Effector memory CD8-positive, alpha-beta T cell (primary cell): ENCODE measurements around the gene ATG5.

Source experiments
- ATAC-seq: fragments of 150-1000 bp; cut with Tn5 transposase; replicated peaks from 2 replicates; pipeline ENCODE4 v1.10.0; 2021; ENCODE audit warnings: mild to moderate bottlenecking, moderate library complexity
- DNase-seq, 3 experiments: peaks; one replicate each; pipeline ENCODE4 v3.0.0; 2021
- H3K27ac Mint-ChIP-seq, 2 donors: one replicate each; pipeline ENCODE4 v1.8.0; 2022; ENCODE audit warnings: mild to moderate bottlenecking in 2 of 2, mixed read lengths in 2 of 2, moderate library complexity in 2 of 2
- H3K27me3 Mint-ChIP-seq, 2 donors: one replicate each; pipeline ENCODE4 v1.8.0; 2022; ENCODE audit warnings: mixed read lengths in 2 of 2
- H3K36me3 Mint-ChIP-seq: one replicate; pipeline ENCODE4 v1.8.0; 2022; ENCODE audit warnings: mild to moderate bottlenecking, moderate library complexity, mixed read lengths; ENCODE audit not compliant: insufficient read depth
- H3K4me1 Mint-ChIP-seq, 2 donors: one replicate each; pipeline ENCODE4 v1.8.0; 2022; ENCODE audit warnings: low read depth in 2 of 2, mixed read lengths in 2 of 2
- H3K4me3 Mint-ChIP-seq, 2 donors: one replicate each; pipeline ENCODE4 v1.8.0; 2022; ENCODE audit warnings: mild to moderate bottlenecking in 2 of 2, mixed read lengths in 2 of 2, moderate library complexity in 2 of 2
- H3K9me3 Mint-ChIP-seq, 2 donors: one replicate each; pipeline ENCODE4 v1.8.0; 2022; ENCODE audit warnings: mixed read lengths in 2 of 2

Gene ATG5

DNA sequence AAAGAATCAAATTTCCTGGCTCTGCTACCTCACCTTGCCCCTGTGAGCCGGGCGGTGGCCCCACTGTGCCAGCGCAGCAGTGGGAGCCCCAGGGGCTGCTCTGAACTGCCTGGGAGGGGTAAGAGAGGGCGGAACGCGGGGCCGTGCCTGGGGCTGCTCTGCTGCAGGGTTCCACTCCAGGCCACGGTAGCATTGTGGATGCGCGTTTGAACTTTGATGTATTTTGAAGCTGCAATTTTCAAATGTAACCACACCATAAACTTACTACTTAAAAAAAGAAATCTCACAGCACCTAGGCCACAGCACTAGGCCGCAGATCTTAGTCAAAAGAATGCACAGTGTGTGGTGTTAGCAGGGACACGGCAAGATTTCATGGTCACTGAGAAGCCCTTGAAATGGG is 181.9 kb downstream of the ATG5 start:
- Mint-ChIP-seq H3K27ac (peak overlapping the region; percentile 52 to 90), H3K36me3 (no peaks in the 10 kb centered on the region), H3K27me3 (no peaks in the 10 kb centered on the region), H3K9me3 (no peaks in the 10 kb centered on the region), H3K4me1 (peaks cover 35 to 45% of the 10 kb centered on the region in 2 donors), H3K4me3 (peak overlapping the region; percentile 58 to 64)
- ATAC-seq (no peak), DNase-seq (no peak)

DNA sequence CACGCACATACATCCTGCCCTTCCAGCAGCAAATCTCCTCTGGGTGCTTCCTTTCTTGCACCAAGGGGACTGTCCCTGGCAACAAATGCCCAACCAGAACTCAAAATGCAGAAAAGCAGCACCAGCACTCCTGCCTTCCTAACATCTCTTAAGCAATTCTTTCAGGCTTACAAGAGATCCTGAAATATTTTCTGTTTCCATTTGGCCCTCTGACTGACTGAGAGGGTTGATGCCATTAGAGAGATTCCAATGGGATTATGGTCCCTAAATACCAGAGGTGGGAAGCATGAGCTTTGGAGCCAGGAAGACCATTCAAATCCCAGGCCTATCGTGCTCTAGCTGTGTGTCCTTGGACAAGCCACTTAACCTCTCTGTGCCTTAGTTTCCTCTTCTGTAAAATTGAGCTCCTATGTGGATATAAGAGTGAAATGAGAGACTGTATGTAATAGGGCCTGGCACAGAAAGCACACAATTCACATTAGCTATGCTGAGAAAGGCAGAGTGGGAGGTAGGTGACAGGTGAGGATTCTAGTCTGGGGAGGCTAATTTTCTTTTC is 182.6 kb downstream of the ATG5 start:
- Mint-ChIP-seq H3K27me3 (no peaks in the 10 kb centered on the region), H3K27ac (peak overlapping the region; percentile 90 to 97), H3K4me1 (peaks cover 35 to 45% of the 10 kb centered on the region in 2 donors), H3K4me3 (peak overlapping the region; percentile 63 to 64), H3K36me3 (no peaks in the 10 kb centered on the region), H3K9me3 (no peaks in the 10 kb centered on the region)
- no peak for DNase-seq
- no peak for ATAC-seq

DNA sequence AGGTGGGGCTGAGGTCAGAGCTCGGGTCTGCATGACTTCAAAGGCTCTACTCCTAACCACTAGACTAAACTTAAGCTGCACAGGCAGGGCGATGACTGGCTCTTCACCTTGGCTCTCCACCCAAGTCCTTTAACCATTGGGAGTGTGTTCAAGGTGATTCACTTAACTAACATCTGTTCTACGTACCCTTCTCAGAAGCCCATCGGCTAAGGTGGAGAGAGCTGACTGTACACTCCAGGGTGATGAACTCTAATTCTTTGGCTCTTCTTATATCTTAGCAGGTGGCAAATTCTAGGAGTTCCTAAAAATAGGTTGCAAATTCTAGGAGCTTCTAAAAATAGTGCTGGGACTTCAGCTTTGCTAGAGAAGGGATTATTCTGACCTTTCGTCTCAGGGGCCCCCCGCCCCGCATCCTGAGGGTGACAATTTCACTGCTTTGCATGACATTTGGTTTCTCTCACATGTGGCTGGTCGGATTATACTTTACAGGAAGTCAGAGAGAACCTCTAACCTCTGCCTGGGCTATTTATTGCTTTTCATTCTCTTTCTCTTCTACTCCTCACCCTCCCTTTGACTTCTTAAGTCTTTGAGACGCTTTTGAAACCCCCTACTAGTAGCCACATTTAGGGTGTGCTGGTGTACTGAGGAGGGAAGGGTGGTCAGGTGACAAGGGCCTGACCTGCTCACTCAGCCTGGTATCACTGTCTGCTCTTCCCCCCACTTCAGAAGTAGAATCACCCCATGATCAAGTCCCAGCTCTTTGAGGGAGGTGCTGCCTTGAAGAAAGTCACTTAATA is 183.9 kb downstream of the ATG5 start:
- Mint-ChIP-seq H3K4me3 (peak overlapping the region; percentile 63 to 64), H3K27ac (peak overlapping the region; percentile 90 to 97), H3K27me3 (no peaks in the 10 kb centered on the region), H3K9me3 (no peaks in the 10 kb centered on the region), H3K4me1 (peaks cover 35 to 45% of the 10 kb centered on the region in 2 donors), H3K36me3 (no peaks in the 10 kb centered on the region)
- ATAC-seq (peak; percentile 84), DNase-seq (peak in 2 of 3 experiments; percentile 21 to 24)

DNA sequence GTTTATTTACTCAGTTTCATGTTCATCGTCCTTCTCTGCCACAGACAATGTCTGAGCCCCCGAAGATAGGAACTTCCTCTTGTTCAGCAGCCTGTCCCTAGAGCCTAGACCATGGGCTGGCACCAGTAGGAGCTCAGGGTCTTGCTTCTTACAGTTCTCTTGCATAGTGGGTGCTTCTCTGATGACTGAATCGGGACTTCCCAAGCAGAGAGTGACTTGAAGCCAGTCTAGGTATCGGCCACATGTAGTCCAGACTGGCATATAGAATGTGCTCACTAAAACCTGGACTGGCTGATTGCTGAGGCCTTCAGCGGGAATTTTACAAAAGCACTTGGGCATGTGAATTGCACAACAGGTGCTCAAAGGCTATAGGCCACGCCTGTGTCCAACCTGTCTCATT is 187.4 kb downstream of the ATG5 start:
- no peak overlapping the region for H3K4me3 Mint-ChIP-seq
- no peak for DNase-seq
- no peaks in the 10 kb centered on the region for H3K36me3 Mint-ChIP-seq
- no peak for ATAC-seq
- H3K27me3 Mint-ChIP-seq = no peaks in the 10 kb centered on the region
- no peaks in the 10 kb centered on the region for H3K9me3 Mint-ChIP-seq
- H3K27ac Mint-ChIP-seq = no peak overlapping the region
- peaks cover 22 to 32% of the 10 kb centered on the region in 2 donors for H3K4me1 Mint-ChIP-seq

DNA sequence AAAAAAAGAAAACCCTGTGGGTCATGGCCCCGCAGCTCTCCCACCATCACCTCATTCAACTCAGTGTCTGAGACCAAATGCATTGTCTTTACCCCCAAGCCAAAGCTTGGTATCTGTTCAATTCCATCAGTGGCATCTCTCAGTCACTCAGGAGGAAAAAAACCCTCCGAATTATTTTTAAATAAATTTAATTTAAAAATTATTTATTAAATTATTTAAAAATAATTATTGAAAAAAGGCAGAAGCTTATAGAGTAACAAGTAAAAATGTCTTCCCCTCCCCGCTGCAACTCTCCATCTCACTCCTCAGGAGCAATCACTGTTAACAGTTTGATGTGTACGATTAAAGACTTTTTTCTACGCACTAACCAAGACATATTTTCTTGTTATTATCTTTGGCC is 188.7 kb downstream of the ATG5 start:
- ATAC-seq (no peak), DNase-seq (no peak)
- H3K36me3 Mint-ChIP-seq = no peaks in the 10 kb centered on the region
- no peaks in the 10 kb centered on the region for H3K27me3 Mint-ChIP-seq
- H3K9me3 Mint-ChIP-seq = no peaks in the 10 kb centered on the region
- H3K27ac Mint-ChIP-seq = no peak overlapping the region
- no peak overlapping the region for H3K4me3 Mint-ChIP-seq
- peaks cover 9 to 19% of the 10 kb centered on the region in 2 donors for H3K4me1 Mint-ChIP-seq

DNA sequence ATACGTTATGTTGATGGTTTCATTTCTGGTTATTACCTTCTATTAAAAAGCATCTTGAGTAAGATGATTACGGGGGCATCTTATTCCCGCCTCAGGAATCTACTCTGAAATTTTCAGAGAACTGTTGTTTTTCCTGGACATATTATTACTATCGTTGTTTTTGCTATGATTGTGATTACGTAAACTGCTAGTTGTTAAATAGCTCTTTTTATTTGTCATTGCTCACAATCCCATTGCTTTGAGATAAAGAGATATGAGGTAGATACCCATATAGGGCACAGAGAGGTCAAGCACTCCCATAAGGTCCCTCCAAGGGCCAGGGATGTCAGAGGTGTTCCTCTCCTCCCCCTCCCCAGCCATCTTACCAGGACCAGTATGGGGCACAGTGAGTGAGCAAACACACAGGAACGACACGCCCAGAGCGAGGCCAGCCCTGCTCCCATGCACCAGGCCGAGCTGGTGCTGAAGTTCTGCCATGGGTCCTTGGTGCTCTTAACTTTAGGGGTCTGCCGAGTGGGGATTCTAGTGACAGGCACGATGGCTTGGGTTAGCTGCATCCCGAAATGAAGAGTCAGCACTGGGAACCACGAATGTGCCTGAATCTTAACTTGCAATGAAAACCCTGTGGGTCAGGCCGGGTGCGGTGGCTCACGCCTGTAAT is 189.5 kb downstream of the ATG5 start:
- no peaks in the 10 kb centered on the region for H3K27me3 Mint-ChIP-seq

DNA sequence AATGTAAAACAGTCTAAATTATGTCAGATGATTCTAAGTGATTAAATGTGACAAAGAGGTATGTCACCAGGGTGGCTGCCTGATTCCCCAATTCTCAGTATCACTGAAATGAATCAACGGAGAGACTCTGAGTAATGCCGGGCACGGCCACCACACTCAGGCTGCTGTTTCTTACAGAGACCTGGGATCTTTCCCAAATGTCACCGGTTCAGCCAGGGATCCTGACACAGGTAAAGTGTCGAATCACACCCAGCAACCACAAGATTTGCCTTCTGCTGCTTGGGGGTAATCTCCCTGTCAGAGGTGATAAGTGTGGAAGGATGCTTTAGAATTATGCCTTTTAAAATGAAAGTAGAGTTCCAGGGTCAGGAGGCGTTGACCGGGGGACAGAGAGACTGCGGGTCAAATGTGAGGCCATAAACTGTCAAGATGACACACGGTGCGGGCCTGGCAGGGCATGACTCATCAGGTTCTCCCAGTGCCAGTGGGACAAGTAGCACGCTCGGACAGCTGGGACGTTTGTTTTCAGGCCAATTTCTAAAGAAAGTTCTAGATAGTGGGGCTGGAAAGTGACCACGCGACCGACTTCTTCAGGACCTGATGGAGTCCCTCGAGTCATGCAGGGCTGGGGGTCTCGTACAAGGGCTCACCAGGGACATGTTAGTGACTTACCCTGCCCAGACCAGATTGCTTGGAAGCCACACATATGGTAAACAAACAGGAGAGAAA is 190.5 kb downstream of the ATG5 start:
- no peaks in the 10 kb centered on the region for H3K9me3 Mint-ChIP-seq
- H3K36me3 Mint-ChIP-seq = no peaks in the 10 kb centered on the region
- no peak for ATAC-seq
- no peak for DNase-seq
- H3K4me3 Mint-ChIP-seq = no peak overlapping the region
- no peak overlapping the region for H3K27ac Mint-ChIP-seq
- peaks cover 1 to 9% of the 10 kb centered on the region in 2 donors for H3K4me1 Mint-ChIP-seq
- no peaks in the 10 kb centered on the region for H3K27me3 Mint-ChIP-seq

More for the DNA sequence above, 189.5 kb downstream of the ATG5 start:
- no peak for DNase-seq
- Mint-ChIP-seq H3K27ac (no peak overlapping the region), H3K36me3 (no peaks in the 10 kb centered on the region), H3K4me1 (peaks cover 1 to 11% of the 10 kb centered on the region in 2 donors), H3K4me3 (no peak overlapping the region), H3K9me3 (no peaks in the 10 kb centered on the region)
- no peak for ATAC-seq
